Measurements from ENCODE around the gene MRAP. TPM values are rescaled to one million over a fixed set of nuclear protein-coding genes. Genes with fewer than 3 reads are reported as not detected.

MRAP gene
- total and polyA plus RNA-seq, 10 of the 15 experiments (the other 5 are each of a cell fraction or from before 2014, with no cell fraction given) = 0.34 to 1.2 TPM; not detected in 8

- SMC1A ChIA-PET (ENCODE audit: uncharacterized antibody, unreplicated experiment) = no interaction called here
- Histone ChIP-seq H3K27me3 (replicated peaks in 1 of 2; ENCODE audit: control insufficient read depth in 2 of 2, insufficient read depth in 2 of 2, low read length in 1 of 2) (no peaks in the 10 kb centered on the region), H3K9me3 (replicated peaks; ENCODE audit: control insufficient read depth, insufficient read depth, low read length) (no peaks in the 10 kb centered on the region; the same call in 2 of the 3 replicates), H3K4me3 (no peak overlapping the region), H3K36me3 (ENCODE audit: control insufficient read depth in 2 of 2, insufficient read depth in 2 of 2, low read length in 1 of 2) (no peaks in the 10 kb centered on the region), H3K4me1 (ENCODE audit: control insufficient read depth, insufficient read depth, low read length) (no peaks in the 10 kb centered on the region), H3K4me2 (ENCODE audit: control insufficient read depth, insufficient read depth) (no peak overlapping the region), H4K20me1 (ENCODE audit: control insufficient read depth, insufficient read depth) (no peaks in the 10 kb centered on the region), H3K27ac (ENCODE audit: control insufficient read depth, insufficient read depth) (no peak overlapping the region), H3K9ac (ENCODE audit: control insufficient read depth, insufficient read depth, low read length) (no peak overlapping the region), H3K79me2 (ENCODE audit: control insufficient read depth, insufficient read depth, low read length) (no peaks in the 10 kb centered on the region), H2AFZ (ENCODE audit: control insufficient read depth, low read depth, low read length) (no peak overlapping the region)
- no peak for FAIRE-seq
- RAD21 ChIA-PET (ENCODE audit: unreplicated experiment) = no interaction called here
- BruUV-seq (replicated peaks) = no TSS peak
- in situ Hi-C loops (cut with MboI) (loop anchor here (10.0 kb wide), 1 partner anchor 478 kb away; no protein-coding TSS in a partner anchor), intact Hi-C loops (cut with micrococcal nuclease; ENCODE audit: unreplicated experiment) (loop anchor here (10.0 kb wide), 1 partner anchor 178 kb away; no protein-coding TSS in a partner anchor)
- no peak for DNase-seq (ENCODE audit: low read depth, low spot score)
- TF ChIP-seq BCL3 (IDR thresholded peaks at IDR 0.05; ENCODE audit: borderline replicate concordance, insufficient read depth, low read depth, low read length, poor library complexity, severe bottlenecking) = no peak
- TF ChIP-seq PAX5 (IDR thresholded peaks at IDR 0.05; ENCODE audit: borderline replicate concordance, low read depth, low read length) = no peak
- no peak for TF ChIP-seq ASH2L (IDR thresholded peaks at IDR 0.05; ENCODE audit: borderline replicate concordance, low read depth)
- no peak for TF ChIP-seq EGR1 (IDR thresholded peaks at IDR 0.05; ENCODE audit: borderline replicate concordance in 1 of 2, low read depth in 2 of 2, low read length in 2 of 2)
- TF ChIP-seq RAD21 (IDR thresholded peaks at IDR 0.05; ENCODE audit: insufficient read depth, low read depth, low read length) = no peak
- no peak for TF ChIP-seq ATF2 (IDR thresholded peaks at IDR 0.05; ENCODE audit: low read length)
- TF ChIP-seq BRCA1 (IDR thresholded peaks at IDR 0.05; ENCODE audit: low read depth, low read length) = no peak
- no peak for TF ChIP-seq CTCF (IDR thresholded peaks at IDR 0.05 in 2 of 3, conservative IDR thresholded peaks at IDR 0.05 in 1 of 3; ENCODE audit: control insufficient read depth in 2 of 3, extremely low read depth in 1 of 3, insufficient read depth in 1 of 3, low read depth in 3 of 3, low read length in 3 of 3)
- TF ChIP-seq, protein P1, sequence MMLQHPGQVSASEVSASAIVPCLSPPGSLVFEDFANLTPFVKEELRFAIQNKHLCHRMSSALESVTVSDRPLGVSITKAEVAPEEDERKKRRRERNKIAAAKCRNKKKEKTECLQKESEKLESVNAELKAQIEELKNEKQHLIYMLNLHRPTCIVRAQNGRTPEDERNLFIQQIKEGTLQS (IDR thresholded peaks at IDR 0.05; ENCODE audit: borderline replicate concordance, extremely low read depth, low read depth, low read length) = no peak
- TF ChIP-seq ETV6 (conservative IDR thresholded peaks at IDR 0.05 in 1 of 2, IDR thresholded peaks at IDR 0.05 in 1 of 2; ENCODE audit: borderline replicate concordance in 1 of 2, low read depth in 1 of 2) = no peak
- no peak for TF ChIP-seq RFX5 (IDR thresholded peaks at IDR 0.05; ENCODE audit: low read depth, low read length)
- no peak for TF ChIP-seq RBBP5 (conservative IDR thresholded peaks at IDR 0.05)
- CTCF ChIA-PET = interaction anchor here (0.5 kb wide), 1 partner anchor 472 kb away, joined by 3 read pairs; no protein-coding TSS in a partner anchor
- no peak for ATAC-seq
- POLR2A ChIA-PET = no interaction called here
- 56% methylated on average over 7 of the region's 7 CpGs for WGBS (ENCODE audit: insufficient coverage, insufficient replicate concordance, low lambda C conversion rate, missing lambda C conversion rate)
Observed at GRCh38 chr21:32253215-32253641, 45.4 kb upstream of the MRAP start.
